HepG2 (cell line): ENCODE results near the gene LACTBL1. TPM values are rescaled to one million over a fixed set of nuclear protein-coding genes. Genes with fewer than 3 reads are reported as not detected.

ENCODE experiments used
- ASH2L ChIP-seq: fragments of 300-600, 200-600 bp; sonication (generic); IDR thresholded peaks from 2 replicates; pipeline ENCODE4 v1.7.0; 2017; ENCODE audit warnings: low read depth, mild to moderate bottlenecking, moderate library complexity, mixed read lengths, low read length; ENCODE audit not compliant: insufficient read length
- ATF1 ChIP-seq: IDR thresholded peaks from 2 replicates; pipeline ENCODE4 v1.6.1; 2016; ENCODE audit warnings: mild to moderate bottlenecking, control low read depth
- CEBPG ChIP-seq: IDR thresholded peaks from 2 replicates; pipeline ENCODE4 v1.6.1; 2016
- MEIS1 ChIP-seq: sonication (generic); formaldehyde crosslinking; IDR thresholded peaks from 2 replicates; pipeline ENCODE4 v1.9.0; 2021; ENCODE audit warnings: mild to moderate bottlenecking, missing genetic modification reagents, moderate library complexity, borderline replicate concordance
- MIER2 ChIP-seq: IDR thresholded peaks from 2 replicates; pipeline ENCODE4 v1.6.1; 2016; ENCODE audit warnings: missing biosample characterization, missing genetic modification reagents
- NPAS2 ChIP-seq: sonication (generic); formaldehyde crosslinking; IDR thresholded peaks from 2 replicates; pipeline ENCODE4 v1.8.0; 2022; ENCODE audit warnings: mild to moderate bottlenecking, missing genetic modification reagents, borderline replicate concordance
- PCBP1 ChIP-seq: fragments of 200-400 bp; formaldehyde crosslinking; IDR thresholded peaks from 2 replicates; pipeline ENCODE4 v1.6.1; 2017; ENCODE audit warnings: mild to moderate bottlenecking, low read depth, low read length, borderline replicate concordance
- PHF21A ChIP-seq: sonication (generic); formaldehyde crosslinking; IDR thresholded peaks from 2 replicates; pipeline ENCODE4 v1.5.0; 2020; ENCODE audit warnings: mild to moderate bottlenecking, missing genetic modification reagents
- SIX4 ChIP-seq: sonication (generic); formaldehyde crosslinking; IDR thresholded peaks from 2 replicates; pipeline ENCODE4 v1.4.0; 2020; ENCODE audit warnings: missing genetic modification reagents
- TBL1XR1 ChIP-seq: fragments of 150-350 bp; IDR thresholded peaks from 2 replicates; pipeline ENCODE4 v1.6.1; 2014; ENCODE audit warnings: borderline replicate concordance, low read length; ENCODE audit not compliant: partially characterized antibody
- ZBTB38 ChIP-seq: sonication (generic); formaldehyde crosslinking; IDR thresholded peaks from 2 replicates; pipeline ENCODE4 v1.5.1; 2020; ENCODE audit warnings: mild to moderate bottlenecking, missing genetic modification reagents
- ZNF30 ChIP-seq: sonication (generic); formaldehyde crosslinking; IDR thresholded peaks from 2 replicates; pipeline ENCODE4 v1.5.0; 2020; ENCODE audit warnings: mild to moderate bottlenecking, missing genetic modification reagents
- ZNF382 ChIP-seq: sonication (generic); formaldehyde crosslinking; IDR thresholded peaks from 2 replicates; pipeline ENCODE4 v1.5.0; 2020; ENCODE audit warnings: missing genetic modification reagents, mild to moderate bottlenecking, borderline replicate concordance
- ZNF556 ChIP-seq: sonication (generic); formaldehyde crosslinking; IDR thresholded peaks from 2 replicates; pipeline ENCODE4 v1.4.0; 2020; ENCODE audit warnings: mild to moderate bottlenecking, missing genetic modification reagents, borderline replicate concordance
- ZNF562 ChIP-seq: sonication (generic); formaldehyde crosslinking; IDR thresholded peaks from 2 replicates; pipeline ENCODE4 v1.8.0; 2022; ENCODE audit warnings: missing genetic modification reagents, borderline replicate concordance
- polyA plus RNA-seq, 8 experiments: library from polyadenylated mRNA; depleted of rRNA in 3 of 8; stranded (reverse) in 7 of 8; unstranded in 1 of 8; fragments of >200 nt; fragmentation: Illumina TruSeq in 4 of 8; extraction: Trizol in 4 of 8; gene quantifications; 2 replicates each; pipeline versions ENCODE4 v1.2.1 to v1.2.3, GENCODE V29; 2011 to 2016; ENCODE audit warnings: low read depth in 4 of 8, missing spikeins in 1 of 8, mixed read lengths in 1 of 8; ENCODE audit not compliant: insufficient read depth in 1 of 8
- total RNA-seq, 5 experiments: library from RNA; depleted of rRNA; stranded (reverse); fragments of >200 nt; fragmentation: Illumina TruSeq; extraction: Trizol; gene quantifications; 2 replicates each; pipeline ENCODE4 v1.2.3, GENCODE V29; 2016; ENCODE audit warnings: low read depth in 1 of 5
- TF ChIP-seq, protein P1 (sequence below): sonication (generic); formaldehyde crosslinking; IDR thresholded peaks from 2 replicates; pipeline ENCODE4 v1.4.0; 2020; ENCODE audit warnings: mild to moderate bottlenecking, low read depth, missing genetic modification reagents
- TF ChIP-seq, protein P2 (sequence below): sonication (generic); formaldehyde crosslinking; IDR thresholded peaks from 2 replicates; pipeline ENCODE4 v1.4.0; 2020; ENCODE audit warnings: missing genetic modification reagents, borderline replicate concordance
- TF ChIP-seq, protein P3 (sequence below): sonication (generic); formaldehyde crosslinking; IDR thresholded peaks from 2 replicates; pipeline ENCODE4 v1.4.0; 2020; ENCODE audit warnings: missing genetic modification reagents, borderline replicate concordance
- TF ChIP-seq, protein P4 (sequence below): sonication (generic); formaldehyde crosslinking; conservative IDR thresholded peaks from 2 replicates; pipeline ENCODE4 v1.4.0; 2020; ENCODE audit warnings: missing genetic modification reagents
- TF ChIP-seq, protein P5 (sequence below): sonication (generic); formaldehyde crosslinking; IDR thresholded peaks from 2 replicates; pipeline ENCODE4 v1.5.0; 2020; ENCODE audit warnings: missing genetic modification reagents

LACTBL1 gene
- total and polyA plus RNA-seq, 2 of the 13 experiments (the other 11 are each of a cell fraction or from before 2014, with no cell fraction given): 0.12 to 1.3 TPM

DNA sequence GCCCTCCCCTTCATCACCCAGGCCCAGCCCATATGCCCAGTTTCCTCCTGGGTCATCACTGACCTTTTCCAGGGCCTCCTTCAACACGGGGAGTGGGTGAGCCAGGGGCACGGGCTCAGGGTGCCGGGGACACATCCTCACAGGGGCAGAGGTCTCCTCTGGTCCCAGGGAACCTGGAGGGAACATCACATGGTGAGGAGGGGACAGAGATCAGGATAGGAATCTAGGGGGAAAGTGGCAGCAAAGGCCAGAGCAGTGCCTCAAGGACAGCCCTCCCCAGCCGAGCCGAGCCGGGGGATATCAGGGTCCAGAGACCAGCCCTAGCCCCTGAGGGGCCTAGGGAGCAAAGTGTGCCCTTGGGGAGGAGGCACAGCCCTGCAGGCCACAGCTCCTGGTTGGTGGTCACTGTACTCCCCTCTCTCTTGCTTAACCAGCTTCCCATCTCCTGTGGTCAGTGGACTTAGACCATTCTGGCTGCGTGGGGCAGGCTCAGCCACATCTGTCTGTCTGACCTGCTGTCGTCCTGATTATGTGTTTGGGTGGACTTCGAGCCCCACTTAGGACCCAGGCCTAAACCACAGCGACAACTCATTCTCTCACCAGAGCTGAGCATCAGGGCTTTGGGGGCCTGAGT is 9.5 kb downstream of the LACTBL1 start (continued):
- TF ChIP-seq, protein P1, sequence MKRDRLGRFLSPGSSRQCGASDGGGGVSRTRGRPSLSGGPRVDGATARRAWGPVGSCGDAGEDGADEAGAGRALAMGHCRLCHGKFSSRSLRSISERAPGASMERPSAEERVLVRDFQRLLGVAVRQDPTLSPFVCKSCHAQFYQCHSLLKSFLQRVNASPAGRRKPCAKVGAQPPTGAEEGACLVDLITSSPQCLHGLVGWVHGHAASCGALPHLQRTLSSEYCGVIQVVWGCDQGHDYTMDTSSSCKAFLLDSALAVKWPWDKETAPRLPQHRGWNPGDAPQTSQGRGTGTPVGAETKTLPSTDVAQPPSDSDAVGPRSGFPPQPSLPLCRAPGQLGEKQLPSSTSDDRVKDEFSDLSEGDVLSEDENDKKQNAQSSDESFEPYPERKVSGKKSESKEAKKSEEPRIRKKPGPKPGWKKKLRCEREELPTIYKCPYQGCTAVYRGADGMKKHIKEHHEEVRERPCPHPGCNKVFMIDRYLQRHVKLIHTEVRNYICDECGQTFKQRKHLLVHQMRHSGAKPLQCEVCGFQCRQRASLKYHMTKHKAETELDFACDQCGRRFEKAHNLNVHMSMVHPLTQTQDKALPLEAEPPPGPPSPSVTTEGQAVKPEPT: no peak
- TF ChIP-seq NPAS2 (CRISPR knock-in tag) (no peak), SIX4 (CRISPR knock-in tag) (0 out of 2 replicates have a peak, but pooled peaks have one; percentile 34), MEIS1 (CRISPR knock-in tag) (peak; percentile 38; the same call in 1 of the 2 replicates), ZNF30 (CRISPR knock-in tag) (no peak), ZBTB38 (peak; percentile 54; the same call in 1 of the 2 replicates), PCBP1 (no peak), ZNF556 (CRISPR knock-in tag) (no peak), ATF1 (CRISPR knock-in tag) (no peak), PHF21A (CRISPR knock-in tag) (peak; percentile 98), ZNF382 (no peak), TBL1XR1 (no peak), ZNF562 (no peak), ASH2L (peak; percentile 74), CEBPG (CRISPR knock-in tag) (peak; percentile 79), MIER2 (CRISPR knock-in tag) (no peak)
- TF ChIP-seq, protein P2, sequence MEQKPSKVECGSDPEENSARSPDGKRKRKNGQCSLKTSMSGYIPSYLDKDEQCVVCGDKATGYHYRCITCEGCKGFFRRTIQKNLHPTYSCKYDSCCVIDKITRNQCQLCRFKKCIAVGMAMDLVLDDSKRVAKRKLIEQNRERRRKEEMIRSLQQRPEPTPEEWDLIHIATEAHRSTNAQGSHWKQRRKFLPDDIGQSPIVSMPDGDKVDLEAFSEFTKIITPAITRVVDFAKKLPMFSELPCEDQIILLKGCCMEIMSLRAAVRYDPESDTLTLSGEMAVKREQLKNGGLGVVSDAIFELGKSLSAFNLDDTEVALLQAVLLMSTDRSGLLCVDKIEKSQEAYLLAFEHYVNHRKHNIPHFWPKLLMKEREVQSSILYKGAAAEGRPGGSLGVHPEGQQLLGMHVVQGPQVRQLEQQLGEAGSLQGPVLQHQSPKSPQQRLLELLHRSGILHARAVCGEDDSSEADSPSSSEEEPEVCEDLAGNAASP (CRISPR knock-in tag): peak; percentile 42; the same call in 1 of the 2 replicates
- TF ChIP-seq, protein P3, sequence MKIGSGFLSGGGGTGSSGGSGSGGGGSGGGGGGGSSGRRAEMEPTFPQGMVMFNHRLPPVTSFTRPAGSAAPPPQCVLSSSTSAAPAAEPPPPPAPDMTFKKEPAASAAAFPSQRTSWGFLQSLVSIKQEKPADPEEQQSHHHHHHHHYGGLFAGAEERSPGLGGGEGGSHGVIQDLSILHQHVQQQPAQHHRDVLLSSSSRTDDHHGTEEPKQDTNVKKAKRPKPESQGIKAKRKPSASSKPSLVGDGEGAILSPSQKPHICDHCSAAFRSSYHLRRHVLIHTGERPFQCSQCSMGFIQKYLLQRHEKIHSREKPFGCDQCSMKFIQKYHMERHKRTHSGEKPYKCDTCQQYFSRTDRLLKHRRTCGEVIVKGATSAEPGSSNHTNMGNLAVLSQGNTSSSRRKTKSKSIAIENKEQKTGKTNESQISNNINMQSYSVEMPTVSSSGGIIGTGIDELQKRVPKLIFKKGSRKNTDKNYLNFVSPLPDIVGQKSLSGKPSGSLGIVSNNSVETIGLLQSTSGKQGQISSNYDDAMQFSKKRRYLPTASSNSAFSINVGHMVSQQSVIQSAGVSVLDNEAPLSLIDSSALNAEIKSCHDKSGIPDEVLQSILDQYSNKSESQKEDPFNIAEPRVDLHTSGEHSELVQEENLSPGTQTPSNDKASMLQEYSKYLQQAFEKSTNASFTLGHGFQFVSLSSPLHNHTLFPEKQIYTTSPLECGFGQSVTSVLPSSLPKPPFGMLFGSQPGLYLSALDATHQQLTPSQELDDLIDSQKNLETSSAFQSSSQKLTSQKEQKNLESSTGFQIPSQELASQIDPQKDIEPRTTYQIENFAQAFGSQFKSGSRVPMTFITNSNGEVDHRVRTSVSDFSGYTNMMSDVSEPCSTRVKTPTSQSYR (CRISPR knock-in tag): peak; percentile 54; the same call in 1 of the 2 replicates
- TF ChIP-seq, protein P4, sequence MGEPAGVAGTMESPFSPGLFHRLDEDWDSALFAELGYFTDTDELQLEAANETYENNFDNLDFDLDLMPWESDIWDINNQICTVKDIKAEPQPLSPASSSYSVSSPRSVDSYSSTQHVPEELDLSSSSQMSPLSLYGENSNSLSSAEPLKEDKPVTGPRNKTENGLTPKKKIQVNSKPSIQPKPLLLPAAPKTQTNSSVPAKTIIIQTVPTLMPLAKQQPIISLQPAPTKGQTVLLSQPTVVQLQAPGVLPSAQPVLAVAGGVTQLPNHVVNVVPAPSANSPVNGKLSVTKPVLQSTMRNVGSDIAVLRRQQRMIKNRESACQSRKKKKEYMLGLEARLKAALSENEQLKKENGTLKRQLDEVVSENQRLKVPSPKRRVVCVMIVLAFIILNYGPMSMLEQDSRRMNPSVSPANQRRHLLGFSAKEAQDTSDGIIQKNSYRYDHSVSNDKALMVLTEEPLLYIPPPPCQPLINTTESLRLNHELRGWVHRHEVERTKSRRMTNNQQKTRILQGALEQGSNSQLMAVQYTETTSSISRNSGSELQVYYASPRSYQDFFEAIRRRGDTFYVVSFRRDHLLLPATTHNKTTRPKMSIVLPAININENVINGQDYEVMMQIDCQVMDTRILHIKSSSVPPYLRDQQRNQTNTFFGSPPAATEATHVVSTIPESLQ (CRISPR knock-in tag): no peak
- TF ChIP-seq, protein P5, sequence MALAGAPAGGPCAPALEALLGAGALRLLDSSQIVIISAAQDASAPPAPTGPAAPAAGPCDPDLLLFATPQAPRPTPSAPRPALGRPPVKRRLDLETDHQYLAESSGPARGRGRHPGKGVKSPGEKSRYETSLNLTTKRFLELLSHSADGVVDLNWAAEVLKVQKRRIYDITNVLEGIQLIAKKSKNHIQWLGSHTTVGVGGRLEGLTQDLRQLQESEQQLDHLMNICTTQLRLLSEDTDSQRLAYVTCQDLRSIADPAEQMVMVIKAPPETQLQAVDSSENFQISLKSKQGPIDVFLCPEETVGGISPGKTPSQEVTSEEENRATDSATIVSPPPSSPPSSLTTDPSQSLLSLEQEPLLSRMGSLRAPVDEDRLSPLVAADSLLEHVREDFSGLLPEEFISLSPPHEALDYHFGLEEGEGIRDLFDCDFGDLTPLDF (CRISPR knock-in tag): no peak
